Measurements from ENCODE around the gene SYNE1. TPM values are rescaled to one million over a fixed set of nuclear protein-coding genes. Genes with fewer than 3 reads are reported as not detected.
"Not testable (repeated sequence)": the region's sequence is repeated elsewhere in the genome, so short reads cannot be mapped to it uniquely, and the experiment has no call there.

SYNE1 gene
- total RNA-seq, 2 donors from 2014 or later: 135 to 160 TPM

- Histone ChIP-seq H3K9me3 (no peaks in the 10 kb centered on the region), H3K27me3 (no peaks in the 10 kb centered on the region), H3K27ac (no peak overlapping the region), H3K4me3 (no peak overlapping the region), H3K36me3 (no peaks in the 10 kb centered on the region), H3K4me1 (no peaks in the 10 kb centered on the region)
- no peak for TF ChIP-seq CTCF (IDR thresholded peaks at IDR 0.05)
- DNase-seq (ENCODE audit: low spot score): no peak
Measured at GRCh38 chr6:152435816-152436215, 201.3 kb downstream of the SYNE1 start.

GRCh38 chr6:152432758-152433157, 204.4 kb downstream of the SYNE1 start:
- H3K27me3 ChIP-seq: no peaks in the 10 kb centered on the region
- DNase-seq (ENCODE audit: low spot score): no peak
- TF ChIP-seq CTCF (IDR thresholded peaks at IDR 0.05): no peak
- no peaks in the 10 kb centered on the region for H3K9me3 ChIP-seq
- H3K4me3 ChIP-seq: no peak overlapping the region
- no peaks in the 10 kb centered on the region for H3K36me3 ChIP-seq
- no peaks in the 10 kb centered on the region for H3K4me1 ChIP-seq
- H3K27ac ChIP-seq: no peak overlapping the region

GRCh38 chr6:152428126-152428525, 209.0 kb downstream of the SYNE1 start:
- H3K4me1 ChIP-seq: no peaks in the 10 kb centered on the region
- no peaks in the 10 kb centered on the region for H3K36me3 ChIP-seq
- no peak for TF ChIP-seq CTCF (IDR thresholded peaks at IDR 0.05)
- H3K9me3 ChIP-seq: no peaks in the 10 kb centered on the region
- H3K27me3 ChIP-seq: no peaks in the 10 kb centered on the region
- no peak for DNase-seq (ENCODE audit: low spot score)
- no peak overlapping the region for H3K27ac ChIP-seq
- no peak overlapping the region for H3K4me3 ChIP-seq

- no peaks in the 10 kb centered on the region for H3K36me3 ChIP-seq
- H3K4me3 ChIP-seq: no peak overlapping the region
- H3K9me3 ChIP-seq: no peaks in the 10 kb centered on the region
- no peak for TF ChIP-seq CTCF (IDR thresholded peaks at IDR 0.05)
- H3K27ac ChIP-seq: no peak overlapping the region
- no peaks in the 10 kb centered on the region for H3K4me1 ChIP-seq
- H3K27me3 ChIP-seq: no peaks in the 10 kb centered on the region
- no peak for DNase-seq (ENCODE audit: low spot score)
Measured at GRCh38 chr6:152426276-152426675, 210.9 kb downstream of the SYNE1 start.

- no peaks in the 10 kb centered on the region for H3K4me1 ChIP-seq
- no peak for DNase-seq (ENCODE audit: low spot score)
- no peak overlapping the region for H3K27ac ChIP-seq
- no peaks in the 10 kb centered on the region for H3K36me3 ChIP-seq
- no peaks in the 10 kb centered on the region for H3K9me3 ChIP-seq
- no peak for TF ChIP-seq CTCF (IDR thresholded peaks at IDR 0.05)
- H3K27me3 ChIP-seq: no peaks in the 10 kb centered on the region
- H3K4me3 ChIP-seq: no peak overlapping the region
Measured at GRCh38 chr6:152423216-152424103, 213.7 kb downstream of the SYNE1 start.

GRCh38 chr6:152421496-152421895, 215.7 kb downstream of the SYNE1 start:
- not testable (repeated sequence) for H3K9me3 ChIP-seq

More at GRCh38 chr6:152421496-152421895, 215.7 kb downstream of the SYNE1 start:
- H3K36me3 ChIP-seq; DNase-seq (ENCODE audit: low spot score); H3K4me3 ChIP-seq; H3K27ac ChIP-seq; H3K27me3 ChIP-seq; H3K4me1 ChIP-seq: not testable (repeated sequence)

Measured in right atrium auricular region (tissue), 2 donors.